A375 (cell line): ENCODE measurements around the gene GINS1. TPM values are rescaled to one million over a fixed set of nuclear protein-coding genes. Genes with fewer than 3 reads are reported as not detected.

ENCODE experiments used
- total RNA-seq: library from RNA; depleted of rRNA; stranded (reverse); fragments of >200 nt; shearing (Covaris generic); gene quantifications from 2 replicates; pipeline ENCODE4 v1.2.3, GENCODE V29; 2014; rRNA removed

The GINS1 gene
- 17.4 and 20.0 TPM in 2 replicates for total RNA-seq

DNA sequence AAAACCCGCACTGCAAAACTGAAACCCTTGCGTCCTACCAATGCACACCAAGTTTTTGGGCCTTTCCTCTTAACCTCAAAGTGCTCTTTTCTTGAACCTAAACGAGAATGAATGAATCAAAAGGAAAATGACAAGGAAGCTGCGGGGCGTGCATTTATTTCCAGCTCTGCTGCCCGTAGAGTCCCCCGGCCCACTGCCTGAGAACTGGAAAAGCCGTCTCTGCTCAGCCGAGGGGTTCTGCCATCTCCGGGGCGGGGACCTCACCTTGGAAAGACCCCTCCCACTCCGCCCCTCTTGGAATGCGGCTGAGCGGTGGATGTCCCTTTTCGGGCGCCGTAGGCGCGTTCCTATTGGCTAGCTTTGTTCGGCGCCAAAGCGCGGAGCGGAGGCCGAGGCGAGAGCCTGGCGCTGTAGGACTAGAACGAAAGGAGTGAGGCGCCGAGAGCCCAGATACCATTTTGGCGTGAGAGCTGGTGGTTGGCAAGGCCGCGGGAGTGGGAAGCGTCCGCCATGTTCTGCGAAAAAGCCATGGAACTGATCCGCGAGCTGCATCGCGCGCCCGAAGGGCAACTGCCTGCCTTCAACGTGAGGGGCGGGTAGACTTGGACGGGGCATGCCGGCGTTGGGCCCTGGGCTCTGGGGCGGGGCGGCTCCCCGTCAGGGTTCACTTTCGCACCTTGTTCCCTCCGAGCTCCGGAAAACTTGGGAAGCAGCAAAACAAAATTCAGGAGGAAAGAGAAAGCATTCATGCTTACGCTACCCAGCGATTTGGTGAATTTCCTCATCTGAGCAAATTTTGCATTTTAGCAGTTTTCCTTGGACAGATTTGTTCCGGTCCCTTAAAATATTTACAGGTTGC, at the start of gene GINS1:
GINS1 (plus strand) TSS at position 363 of the 859 bp plus-strand sequence; CDS start at position 511, 148 bp downstream.

DNA sequence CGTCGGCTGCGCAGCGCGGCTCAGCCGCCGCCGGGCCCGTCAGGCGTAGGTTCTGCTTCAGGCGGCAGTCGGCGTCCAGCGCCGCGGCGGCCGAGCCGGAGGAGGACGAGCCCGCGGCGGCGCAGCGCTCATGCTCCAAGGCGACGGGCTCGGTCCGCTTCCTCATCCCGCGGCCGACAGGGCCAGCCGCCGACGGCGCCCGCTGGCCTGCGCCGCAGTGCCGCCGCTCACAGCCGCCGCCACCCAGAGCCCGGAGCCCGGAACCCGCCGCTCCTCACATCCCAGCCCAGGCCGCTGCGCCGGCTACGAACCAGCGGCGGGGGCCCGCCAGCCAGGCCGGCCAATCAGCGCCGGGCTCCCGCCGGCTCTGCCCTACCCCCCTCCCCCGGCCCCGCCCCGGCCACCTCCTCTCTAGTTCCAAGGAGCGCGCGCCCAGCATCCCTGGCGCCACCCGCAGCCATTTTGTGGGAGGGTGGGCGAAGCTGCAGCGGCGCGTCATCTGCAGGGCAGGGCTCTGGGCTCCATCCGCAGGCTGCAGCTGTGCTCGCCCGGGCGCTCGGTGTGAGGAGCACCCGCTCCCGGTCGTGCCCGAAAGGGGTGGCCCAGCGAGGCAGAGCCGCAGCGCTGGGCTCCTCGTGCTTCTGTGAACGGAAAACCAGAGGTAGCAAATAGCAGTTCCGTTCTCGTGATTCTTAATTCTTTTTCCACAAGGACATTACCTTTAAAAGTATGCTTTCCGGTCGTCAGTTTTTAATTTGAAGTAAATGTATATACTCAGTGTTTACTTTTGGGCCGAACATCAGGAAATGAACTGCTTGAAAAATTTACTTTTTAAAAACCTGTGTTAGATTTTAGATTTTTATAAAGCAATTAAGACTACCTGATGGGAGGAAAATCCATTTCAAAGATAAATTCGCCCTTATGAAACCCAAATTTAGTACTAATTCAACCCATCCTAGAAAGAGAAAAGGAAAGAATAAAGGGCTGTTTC, 16.6 kb upstream of the GINS1 start, which contains the start of gene ABHD12:
ABHD12 (minus strand) TSS at position 298 of the 991 bp plus-strand sequence; CDS start at position 166, 132 bp downstream.

Other genes with a start within 250 kb of the GINS1 start
- 66.1 and 80.9 TPM in 2 replicates for gene ENTPD6, start 212.0 kb upstream of the GINS1 start, total RNA-seq
- 814 and 859 TPM in 2 replicates for gene PYGB, start 159.6 kb upstream of the GINS1 start, total RNA-seq
- 26.2 and 34.1 TPM in 2 replicates for gene ABHD12, start 16.8 kb upstream of the GINS1 start, total RNA-seq
- gene NINL, start 177.9 kb downstream of the GINS1 start, total RNA-seq: 1.5 and 2.7 TPM in 2 replicates
- gene NANP, start 216.3 kb downstream of the GINS1 start, total RNA-seq: 6.8 and 7.0 TPM in 2 replicates